GM11168 (cell line): Measurements from ENCODE around the gene CFAP43.
"Not testable (repeated sequence)": the region's sequence is repeated elsewhere in the genome, so short reads cannot be mapped to it uniquely, and the experiment has no call there.

Source experiments
- in situ Hi-C: fragments of 300-500 bp; cut with MboI; formaldehyde crosslinking; loops from one replicate; pipeline ENCODE4 v1.12.0; 2022; ENCODE audit warnings: low sequenced_read_pairs; ENCODE audit not compliant: unreplicated experiment

The CFAP43 gene

DNA sequence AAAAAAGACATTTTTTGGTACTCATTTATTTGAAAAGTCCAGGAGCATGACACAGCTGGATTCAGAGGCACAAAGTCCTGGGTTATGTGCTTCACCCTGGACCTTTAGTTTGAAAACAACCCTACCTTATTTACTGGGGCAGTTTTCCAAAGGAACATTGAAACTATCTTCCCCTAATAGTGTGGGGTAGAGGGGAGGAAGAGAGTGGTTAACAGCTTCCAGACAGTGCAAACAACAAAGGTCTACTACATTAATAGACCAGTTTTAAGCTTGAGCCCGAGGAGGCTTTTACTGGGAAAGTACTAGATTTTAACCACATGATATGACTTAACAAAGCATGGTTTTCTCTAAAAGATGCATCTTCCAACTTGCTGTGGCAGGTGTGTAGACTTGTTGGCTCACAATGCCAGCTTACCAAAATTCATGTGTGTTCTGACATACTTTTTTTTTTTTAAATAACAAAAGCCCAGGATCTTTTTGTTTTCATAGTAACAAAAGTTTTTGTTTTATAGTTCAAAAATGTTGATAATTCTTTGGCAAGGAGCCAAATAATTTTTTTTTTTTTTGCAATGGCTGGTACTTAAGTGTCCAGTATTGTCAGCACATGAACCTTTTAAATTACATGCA, 24.3 kb upstream of the CFAP43 start:
- in situ Hi-C loops: no loop called here

DNA sequence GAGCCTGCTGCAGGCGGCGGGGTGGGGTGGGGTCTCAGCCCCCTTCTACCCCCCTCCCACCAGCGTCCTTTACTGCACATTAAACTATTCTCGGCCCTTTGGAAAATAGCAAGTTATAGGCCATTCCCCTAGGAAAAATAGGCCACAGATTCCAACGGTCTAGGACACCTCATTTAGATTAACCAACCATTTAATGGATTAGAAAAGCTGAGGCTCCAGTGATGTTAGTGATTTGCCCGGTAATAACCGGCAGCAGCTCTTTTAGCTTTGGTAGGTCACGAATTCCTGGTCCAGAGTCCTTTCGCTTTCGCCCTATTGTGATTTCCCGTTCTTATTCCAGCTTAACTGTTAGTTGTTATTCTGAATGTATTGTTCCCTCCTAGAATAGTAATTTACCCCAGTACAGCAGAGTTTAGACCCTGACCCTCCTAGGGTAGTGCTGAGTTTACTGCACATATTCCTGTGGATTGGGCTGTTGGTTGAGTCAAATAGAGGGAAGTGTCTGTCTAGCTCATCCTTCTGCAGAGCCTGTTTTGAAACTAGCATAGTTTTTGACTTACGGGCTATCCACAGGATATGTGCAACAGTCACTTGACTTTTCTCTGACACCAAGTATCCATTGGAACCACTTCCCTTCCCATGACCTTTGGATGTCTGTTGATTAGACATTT, 23.3 kb upstream of the CFAP43 start:
- in situ Hi-C loops: no loop called here

GRCh38 chr10:104254493-104255310, 22.5 kb upstream of the CFAP43 start, which contains the start of gene GSTO1:
Gene GSTO1, plus strand, starts transcription at chr10:104254892. Its CDS starts 37 bp downstream, at chr10:104254929.
- in situ Hi-C loops: no loop called here

- in situ Hi-C loops: no loop called here
These were observed 21.6 kb upstream of the CFAP43 start for GRCh38 chr10:104253606-104254410.

GRCh38 chr10:104253106-104253505, 20.9 kb upstream of the CFAP43 start:
- in situ Hi-C loops: no loop called here

DNA sequence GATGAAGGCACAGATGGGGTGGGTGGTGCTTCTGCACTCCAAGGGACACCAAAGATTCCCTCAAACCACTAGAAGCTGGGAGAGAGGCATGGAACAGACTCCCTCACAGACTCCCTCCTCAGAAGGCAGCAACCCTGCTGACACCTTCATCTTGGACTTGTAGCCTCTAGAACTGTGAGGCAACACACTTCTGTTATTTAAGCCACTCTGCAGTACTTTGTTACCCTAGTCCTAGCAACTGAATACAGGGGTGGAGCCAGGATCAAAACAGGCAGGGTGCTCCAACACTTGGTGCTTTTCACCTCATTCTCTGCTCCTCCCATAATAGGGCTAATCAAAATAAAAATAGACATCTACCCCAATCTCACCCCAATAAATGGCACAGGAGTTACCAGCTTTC, 20.2 kb upstream of the CFAP43 start:
- in situ Hi-C loops: no loop called here

DNA sequence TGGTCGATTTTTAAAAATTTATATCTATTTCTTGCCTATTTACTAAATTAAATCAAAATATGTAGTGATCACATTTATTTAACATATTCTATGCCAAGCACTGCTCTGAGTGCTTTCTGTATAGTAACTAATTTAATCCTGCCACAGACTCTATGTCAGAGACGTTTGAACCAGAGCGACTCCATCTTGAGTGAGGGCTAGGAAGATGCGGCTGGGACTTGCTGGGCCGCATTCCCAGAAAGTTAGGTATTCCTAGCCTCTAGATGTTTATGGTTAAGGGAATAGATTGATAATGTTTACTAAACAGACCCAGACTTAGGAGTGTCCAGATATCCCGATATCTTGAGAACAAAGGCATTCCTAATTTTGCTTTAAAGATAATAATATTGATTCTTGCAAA, 19.3 kb upstream of the CFAP43 start:
- in situ Hi-C loops: no loop called here

DNA sequence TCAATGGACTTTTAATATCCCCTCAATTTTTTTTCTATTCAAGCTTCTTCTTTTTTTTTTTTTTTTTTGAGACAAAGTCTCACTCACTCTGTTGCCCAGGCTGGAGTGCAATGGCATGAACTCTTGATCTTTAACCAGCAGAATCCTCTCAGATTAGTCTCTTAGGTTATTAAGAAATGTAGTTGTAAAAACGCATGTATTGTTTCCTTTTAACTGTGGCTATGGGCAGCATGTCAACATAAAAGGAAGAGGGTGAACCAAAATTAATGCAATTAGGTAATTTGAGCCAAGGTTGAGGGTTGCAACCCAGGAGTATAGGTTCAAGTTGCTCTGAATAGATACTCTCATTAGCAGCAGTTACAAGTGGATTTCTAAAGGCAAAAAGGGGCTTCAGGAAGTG, 18.2 kb upstream of the CFAP43 start:
- in situ Hi-C loops: no loop called here

DNA sequence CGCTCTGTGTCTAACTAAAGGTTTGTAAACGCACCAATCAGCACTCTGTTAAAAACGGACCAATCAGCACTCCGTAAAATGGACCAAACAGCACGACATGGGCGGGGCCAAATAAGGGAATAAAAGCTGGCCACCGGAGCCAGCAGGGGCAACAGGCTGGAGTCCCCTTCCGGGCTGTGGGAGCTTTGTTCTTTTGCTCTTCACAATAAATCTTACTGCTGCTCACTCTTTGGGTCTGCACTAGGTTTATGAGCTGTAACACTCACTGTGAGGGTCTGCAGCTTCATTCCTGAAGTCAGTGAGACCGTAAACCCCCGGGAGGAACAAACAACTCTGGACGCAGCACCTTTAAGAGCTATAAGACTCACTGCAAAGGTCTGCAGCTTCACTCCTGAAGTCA, 16.8 kb upstream of the CFAP43 start:
- in situ Hi-C loops: not testable (repeated sequence)

DNA sequence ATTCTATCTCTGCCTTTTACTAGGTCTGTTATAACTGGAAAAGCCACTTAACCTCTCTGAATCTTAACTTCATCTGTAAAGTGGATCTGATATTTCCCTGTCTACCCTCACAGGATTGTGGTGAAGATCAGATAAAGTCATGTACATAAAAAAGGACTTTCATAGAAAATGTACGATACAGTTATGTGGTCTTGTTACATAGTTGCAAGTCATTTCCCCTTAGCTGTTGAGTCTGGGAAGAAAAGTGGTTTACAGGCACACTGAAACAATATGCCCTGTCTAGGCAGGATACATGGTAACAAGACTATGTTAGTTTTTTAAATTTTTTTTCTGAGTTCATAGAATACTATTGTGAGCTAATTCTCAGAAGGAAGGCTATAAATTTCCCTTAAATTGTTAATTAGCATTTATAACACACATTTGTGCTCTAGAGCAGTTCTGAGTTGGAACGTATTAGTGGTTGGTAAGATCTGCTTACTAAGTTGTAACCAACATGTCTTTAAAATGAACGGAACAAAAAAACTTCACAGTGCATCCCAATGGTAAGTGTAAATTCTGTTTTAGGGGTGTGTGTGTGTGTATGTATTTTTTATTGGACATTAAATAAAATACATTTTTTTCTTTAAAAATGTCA, 15.5 kb upstream of the CFAP43 start:
- in situ Hi-C loops: no loop called here

- in situ Hi-C loops: no loop called here
These were observed 14.8 kb upstream of the CFAP43 start for GRCh38 chr10:104246976-104247375.

DNA sequence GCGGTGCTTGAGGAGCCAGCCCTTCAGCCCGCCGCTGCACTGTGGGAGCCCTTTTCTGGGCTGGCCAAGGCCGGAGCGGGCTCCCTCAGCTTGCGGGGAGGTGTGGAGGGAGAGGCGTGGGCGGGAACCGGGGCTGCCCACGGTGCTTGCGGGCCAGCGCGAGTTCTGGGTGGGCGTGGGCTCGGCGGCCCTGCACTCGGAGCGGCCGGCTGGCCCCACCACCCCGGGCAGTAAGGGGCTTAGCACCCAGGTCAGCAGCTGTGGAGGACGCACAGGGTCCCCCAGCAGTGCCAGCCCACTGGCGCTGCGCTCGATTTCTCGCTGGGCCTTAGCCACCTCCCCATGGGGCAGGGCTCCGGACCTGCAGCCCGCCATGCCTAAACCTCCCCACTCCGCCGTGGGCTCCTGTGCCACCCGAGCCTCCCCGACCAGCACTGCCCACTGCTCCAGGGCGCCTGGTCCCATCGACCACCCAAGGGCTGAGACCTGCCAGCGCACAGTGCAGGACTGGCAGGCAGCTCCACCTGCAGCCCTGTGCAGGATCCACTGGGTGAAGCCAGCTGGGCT, 13.0 kb upstream of the CFAP43 start:
- in situ Hi-C loops: no loop called here

DNA sequence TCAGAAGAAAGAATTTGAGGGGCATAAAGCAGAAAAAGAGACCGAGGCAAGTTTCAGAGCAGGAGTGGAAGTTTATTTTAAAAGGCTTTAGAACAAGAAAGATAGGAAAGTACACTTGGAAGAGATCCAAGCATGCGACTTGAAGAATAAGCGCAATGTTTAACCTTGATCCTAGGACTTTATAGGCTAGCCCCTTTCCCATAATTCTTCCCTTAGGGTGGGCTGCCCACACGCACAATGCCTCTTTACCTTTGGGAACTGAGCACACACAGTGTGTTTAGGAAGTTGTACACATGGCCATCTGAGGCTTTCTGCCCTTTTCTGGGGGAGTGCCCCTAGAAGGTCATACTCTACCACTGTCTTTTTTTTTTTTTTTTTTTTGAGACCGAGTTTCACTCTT, 11.3 kb upstream of the CFAP43 start:
- in situ Hi-C loops: no loop called here

- in situ Hi-C loops: not testable (repeated sequence)
These were observed 10.8 kb upstream of the CFAP43 start for GRCh38 chr10:104243009-104243408.

- in situ Hi-C loops: no loop called here
These were observed 10.4 kb upstream of the CFAP43 start for GRCh38 chr10:104242545-104242944.

DNA sequence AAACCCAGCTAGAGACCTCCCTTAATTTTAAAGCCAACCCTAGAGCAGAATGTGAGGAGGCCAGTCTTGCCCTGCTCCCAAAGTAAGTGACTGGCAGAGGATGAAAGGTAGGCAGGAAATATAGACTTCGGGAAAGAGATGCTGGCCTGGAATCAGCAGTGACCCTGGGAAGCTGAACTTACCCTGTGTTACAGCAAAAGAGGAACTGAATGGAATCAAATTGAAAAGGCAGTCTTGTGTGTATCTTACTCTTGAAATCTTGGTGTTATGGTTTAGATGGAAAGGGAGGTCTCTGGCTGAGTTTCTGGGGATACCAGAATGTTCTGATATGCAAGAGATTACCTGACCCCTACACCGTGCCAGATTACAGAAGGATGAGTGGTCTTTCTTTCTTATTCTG, 7.9 kb upstream of the CFAP43 start:
- in situ Hi-C loops: no loop called here

DNA sequence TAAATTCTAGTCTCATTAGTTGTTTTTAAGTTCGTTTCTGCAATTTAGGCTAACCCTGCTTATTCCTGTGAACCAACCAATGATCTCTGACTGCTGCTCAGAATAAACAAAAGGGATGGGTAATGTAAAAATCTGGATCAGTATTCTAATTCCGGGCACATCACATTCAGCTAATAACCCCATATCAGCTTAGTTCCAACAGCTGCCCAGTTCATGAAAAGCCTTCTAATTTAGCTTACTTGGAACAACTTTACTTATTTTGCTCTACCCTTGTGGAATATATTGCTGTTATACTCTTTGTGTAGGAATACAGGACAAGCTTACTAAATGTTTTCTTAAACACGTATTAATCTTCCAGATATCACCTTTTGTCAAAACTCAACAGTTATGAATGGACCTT, 3.6 kb upstream of the CFAP43 start:
- in situ Hi-C loops: no loop called here

DNA sequence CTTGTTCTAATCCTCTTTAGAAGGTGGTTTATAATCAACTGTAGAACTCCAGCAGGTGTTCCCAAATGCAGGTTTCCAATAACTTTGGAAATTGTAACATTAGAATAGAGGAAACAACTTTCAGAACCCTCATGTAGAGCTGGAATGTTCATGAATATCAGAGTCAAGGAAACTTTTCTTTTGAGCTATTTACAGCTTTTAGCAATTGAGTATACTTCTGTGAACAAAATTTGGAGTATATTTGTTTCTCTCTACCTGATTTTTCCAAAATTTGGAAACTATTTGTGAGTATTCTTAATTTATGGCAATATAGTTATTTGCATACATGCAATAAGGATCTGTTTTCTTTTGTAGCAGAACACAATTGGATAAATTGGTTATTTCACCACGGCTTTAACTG, 2.8 kb upstream of the CFAP43 start:
- in situ Hi-C loops: no loop called here

DNA sequence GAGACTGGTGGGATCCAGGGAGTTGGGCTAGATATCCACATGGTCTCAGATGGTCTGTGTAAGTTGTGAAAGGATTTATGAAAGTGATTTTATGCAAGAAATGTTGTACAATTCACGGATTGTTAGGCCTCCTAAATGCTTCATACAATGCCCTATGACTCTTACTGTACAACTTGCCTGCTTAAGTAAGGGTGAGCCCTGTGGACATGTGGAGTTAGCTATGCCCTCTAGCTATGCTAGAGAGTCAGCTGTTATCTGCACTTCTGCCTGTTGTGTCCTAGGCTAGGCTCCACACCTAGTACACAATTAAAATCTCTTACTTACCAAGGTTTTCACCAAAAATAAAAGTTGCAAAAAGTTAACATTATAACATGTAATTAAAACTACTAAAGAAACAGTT, 1.7 kb upstream of the CFAP43 start:
- in situ Hi-C loops: no loop called here

DNA sequence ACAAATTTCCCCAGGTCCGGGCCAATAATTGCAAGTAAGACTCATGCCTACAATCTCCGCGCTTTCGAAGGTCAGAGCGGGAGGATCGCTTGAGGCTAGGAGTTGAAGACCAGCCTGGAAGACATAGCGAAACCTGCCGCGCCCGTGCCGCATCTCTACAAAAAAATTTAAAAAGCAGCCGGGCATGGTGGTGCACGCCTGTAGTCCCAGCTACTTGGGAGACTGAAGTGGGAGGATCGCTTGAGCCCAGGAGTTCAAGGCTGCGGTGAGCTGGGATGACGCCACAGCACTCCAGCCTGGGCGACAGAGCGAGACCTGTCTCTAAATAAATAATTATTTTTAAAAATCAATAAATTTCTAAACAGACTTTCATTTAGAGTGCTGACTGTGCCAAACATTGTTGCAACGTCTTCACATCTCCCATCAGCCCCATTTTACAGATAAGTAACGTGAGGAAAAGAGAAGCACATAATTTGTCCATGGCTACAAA, 494 bp upstream of the CFAP43 start:
- in situ Hi-C loops: no loop called here
